Muscle of leg (tissue), 11 donors: ENCODE data around the gene TNFRSF21. TPM values are rescaled to one million over a fixed set of nuclear protein-coding genes. Genes with fewer than 3 reads are reported as not detected.
A peak's percentile ranks its signal among the peaks of the same experiment; 100 is the strongest.
"Not testable (repeated sequence)": the region's sequence is repeated elsewhere in the genome, so short reads cannot be mapped to it uniquely, and the experiment has no call there.

Source experiments
- DNase-seq: peaks from one replicate; pipeline ENCODE4 v3.0.0; 2013
- H3K27ac ChIP-seq: one replicate; pipeline ENCODE4 v1.5.1; 2013; ENCODE audit warnings: mild to moderate bottlenecking, low read length, control low read depth
- H3K27me3 ChIP-seq: one replicate; pipeline ENCODE4 v1.6.1; 2013; ENCODE audit warnings: low read length; ENCODE audit not compliant: control insufficient read depth, insufficient read depth
- H3K36me3 ChIP-seq: one replicate; pipeline ENCODE4 v1.6.1; 2013; ENCODE audit warnings: low read length; ENCODE audit not compliant: control insufficient read depth, insufficient read depth
- H3K4me1 ChIP-seq: one replicate; pipeline ENCODE4 v1.6.1; 2013; ENCODE audit warnings: low read length; ENCODE audit not compliant: control insufficient read depth, insufficient read depth
- H3K4me3 ChIP-seq: one replicate; pipeline ENCODE4 v1.5.1; 2013; ENCODE audit warnings: low read length, control low read depth
- H3K9me3 ChIP-seq: replicated peaks from 2 replicates; pipeline ENCODE4 v1.6.1; 2013; ENCODE audit warnings: low read depth, low read length; ENCODE audit not compliant: control insufficient read depth
- WGBS: methylation state at CpG from one replicate; pipeline ENCODE4 v1.1.5; 2013; ENCODE audit warnings: missing lambda C conversion rate; ENCODE audit not compliant: insufficient coverage; 5-methylcytosine and 5-hydroxymethylcytosine counted together
- polyA plus RNA-seq, 8 donors: library from polyadenylated mRNA; unstranded; fragments of 120-200 nt; gene quantifications; one replicate each; pipeline versions ENCODE4 v1.2.1 to v1.2.3, GENCODE V29; 2013; ENCODE audit warnings: inconsistent platforms in 1 of 8, low replicate concordance in 1 of 8; ENCODE audit not compliant: insufficient read length in 8 of 8, insufficient read depth in 1 of 8
- total RNA-seq: library from RNA; stranded (reverse); fragments of 120-200 nt; gene quantifications from one replicate; pipeline ENCODE4 v1.2.4, GENCODE V29; 2013

Gene TNFRSF21
- total and polyA plus RNA-seq, 9 donors: 10.2 to 27.9 (median 23.2) TPM

DNA sequence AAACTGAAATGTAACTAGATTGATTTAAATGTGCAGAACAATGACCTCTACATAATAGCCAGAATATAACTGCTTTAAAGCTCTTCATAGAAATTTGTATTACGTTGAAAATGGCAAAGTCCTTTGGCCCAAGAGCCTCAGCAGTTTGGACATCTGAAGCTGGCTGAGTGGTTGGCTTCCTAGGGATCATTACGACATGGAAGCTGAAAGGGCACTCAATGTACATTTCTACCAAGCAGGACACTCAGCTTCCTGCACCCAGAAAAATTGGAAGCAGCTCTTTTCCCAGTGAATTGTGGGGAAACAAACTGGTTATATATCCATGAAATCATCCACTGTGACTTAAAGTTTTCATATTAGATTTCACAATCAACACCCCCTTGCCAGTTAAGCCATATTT lies 40.2 kb upstream of the TNFRSF21 start:
- Histone ChIP-seq H3K4me1 (no peaks in the 10 kb centered on the region), H3K9me3 (no peaks in the 10 kb centered on the region), H3K27me3 (no peaks in the 10 kb centered on the region), H3K27ac (no peak overlapping the region), H3K4me3 (no peak overlapping the region), H3K36me3 (no peaks in the 10 kb centered on the region)
- no peak for DNase-seq
- WGBS: no CpG with 5 or more reads among the region's 2 CpGs

DNA sequence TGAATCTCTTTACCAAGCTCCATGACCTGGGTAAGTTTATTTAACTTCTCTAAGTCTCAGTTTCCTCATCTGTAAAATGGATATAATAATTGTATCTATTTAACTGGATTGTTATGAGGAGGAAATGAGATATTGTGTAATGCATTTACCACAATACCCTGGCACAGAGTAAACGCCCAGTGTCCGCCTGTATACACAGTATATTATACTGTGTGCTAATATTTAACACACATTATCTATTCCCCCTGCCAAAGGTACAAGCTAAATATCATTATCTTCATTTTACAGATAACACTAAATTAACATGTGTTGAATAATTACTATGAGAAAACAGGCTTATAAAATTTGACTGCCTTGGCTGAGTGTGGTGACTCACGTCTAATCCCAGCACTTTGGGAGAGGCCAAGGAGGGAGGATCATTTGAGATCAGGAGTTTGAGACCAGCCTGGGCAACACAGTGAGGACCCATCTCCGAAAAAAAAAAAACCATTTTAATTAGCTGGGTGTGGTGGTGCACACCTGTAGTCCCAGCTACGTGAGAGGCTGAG lies 38.7 kb upstream of the TNFRSF21 start:
- no peak overlapping the region for H3K4me3 ChIP-seq
- H3K9me3 ChIP-seq: no peaks in the 10 kb centered on the region
- H3K4me1 ChIP-seq: no peaks in the 10 kb centered on the region
- 67% methylated on average over 2 of the region's 5 CpGs for WGBS
- no peaks in the 10 kb centered on the region for H3K36me3 ChIP-seq
- H3K27me3 ChIP-seq: no peaks in the 10 kb centered on the region
- H3K27ac ChIP-seq: no peak overlapping the region
- DNase-seq: no peak

DNA sequence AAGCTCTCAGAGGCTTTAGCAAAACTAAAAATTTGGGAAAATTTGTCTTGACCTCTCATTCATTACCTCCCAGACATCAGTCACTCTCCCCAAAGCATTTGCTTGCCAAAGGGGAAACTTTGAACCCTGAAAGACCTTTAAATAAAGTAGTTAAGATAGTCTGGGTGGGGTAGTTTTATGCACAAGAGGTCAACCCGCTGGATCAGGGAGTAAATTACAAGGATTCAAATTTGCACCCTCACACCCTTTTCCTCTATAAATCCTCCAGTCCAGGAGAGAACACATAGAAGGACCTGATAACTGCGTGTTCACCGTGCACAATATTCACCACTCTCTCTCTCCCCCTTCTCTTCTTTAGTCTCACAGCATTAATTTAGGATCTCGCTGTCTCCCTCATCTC lies 36.1 kb upstream of the TNFRSF21 start:
- Histone ChIP-seq H3K27me3 (no peaks in the 10 kb centered on the region), H3K36me3 (no peaks in the 10 kb centered on the region), H3K4me3 (no peak overlapping the region), H3K27ac (no peak overlapping the region), H3K9me3 (no peaks in the 10 kb centered on the region), H3K4me1 (peaks cover 4% of the 10 kb centered on the region)
- 84% methylated on average over 3 of the region's 4 CpGs for WGBS
- no peak for DNase-seq

DNA sequence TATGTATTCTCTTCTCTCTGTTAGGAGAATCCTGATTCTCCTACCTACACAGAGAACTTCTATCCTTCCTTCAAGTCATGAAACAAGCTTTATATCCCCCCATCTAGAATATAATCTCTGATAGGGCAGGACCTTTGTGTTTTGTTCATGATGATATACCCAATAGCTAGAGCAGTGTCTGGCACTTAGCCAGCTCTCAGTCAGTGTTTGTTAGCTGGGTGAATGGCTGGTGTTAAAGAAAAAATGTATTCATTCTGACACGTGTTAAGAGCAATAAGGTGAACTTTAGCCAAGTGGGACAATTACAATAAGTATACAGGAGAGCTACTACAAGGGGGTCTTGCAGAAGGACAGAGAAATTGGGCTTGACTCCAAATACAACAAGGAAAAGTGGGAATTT lies 34.3 kb upstream of the TNFRSF21 start:
- Histone ChIP-seq H3K27me3 (no peaks in the 10 kb centered on the region), H3K9me3 (no peaks in the 10 kb centered on the region), H3K4me3 (no peak overlapping the region), H3K27ac (no peak overlapping the region), H3K4me1 (peaks cover 4% of the 10 kb centered on the region), H3K36me3 (no peaks in the 10 kb centered on the region)
- 40% methylated on average over 1 of the region's 1 CpG for WGBS
- DNase-seq: peak; percentile 8

DNA sequence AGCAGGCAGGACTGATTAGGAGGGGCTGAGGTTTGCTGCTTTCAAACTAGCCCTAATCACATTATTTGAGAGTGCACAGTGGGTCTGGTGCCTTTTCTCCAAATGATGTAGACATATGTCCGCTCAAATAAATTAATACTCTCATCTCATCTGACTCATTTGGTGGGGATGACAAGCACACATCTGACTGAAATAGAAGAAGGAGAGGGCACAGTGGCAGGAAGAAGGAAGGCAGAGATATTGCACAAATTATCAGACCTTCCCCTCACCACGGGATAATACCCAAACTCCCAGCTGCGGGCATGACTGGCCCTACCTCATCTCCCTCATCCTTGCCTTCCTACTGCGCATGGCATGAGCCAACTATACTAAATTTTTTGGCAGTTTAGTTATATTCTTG lies 33.9 kb upstream of the TNFRSF21 start:
- DNase-seq: no peak
- no peaks in the 10 kb centered on the region for H3K36me3 ChIP-seq
- WGBS: no CpG with 5 or more reads among the region's 4 CpGs
- no peak overlapping the region for H3K4me3 ChIP-seq
- H3K4me1 ChIP-seq: peaks cover 4% of the 10 kb centered on the region
- H3K27me3 ChIP-seq: no peaks in the 10 kb centered on the region
- no peaks in the 10 kb centered on the region for H3K9me3 ChIP-seq
- no peak overlapping the region for H3K27ac ChIP-seq

DNA sequence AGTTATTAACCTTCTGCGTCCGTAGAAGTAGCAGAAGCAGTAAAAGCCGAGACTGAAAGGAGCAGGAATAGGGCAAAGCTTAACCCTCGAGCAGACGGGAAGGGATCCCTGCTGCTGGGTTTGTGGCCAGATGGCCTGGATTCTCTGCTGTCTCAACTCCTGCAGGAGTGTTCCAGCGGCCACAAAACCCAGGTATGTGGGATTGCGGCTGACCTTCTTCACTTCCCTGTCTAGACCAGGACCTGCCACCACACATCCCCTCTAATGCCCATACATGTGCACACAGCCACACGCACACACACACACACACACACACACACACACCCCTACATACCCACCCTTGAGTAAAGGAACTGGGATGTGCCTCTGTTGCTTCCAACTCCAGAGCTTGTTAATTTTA lies 33.1 kb upstream of the TNFRSF21 start:
- no peaks in the 10 kb centered on the region for H3K9me3 ChIP-seq
- 37% methylated on average over 7 of the region's 8 CpGs for WGBS
- no peak overlapping the region for H3K27ac ChIP-seq
- H3K4me3 ChIP-seq: no peak overlapping the region
- no peak for DNase-seq
- peaks cover 4% of the 10 kb centered on the region for H3K4me1 ChIP-seq
- no peaks in the 10 kb centered on the region for H3K36me3 ChIP-seq
- no peaks in the 10 kb centered on the region for H3K27me3 ChIP-seq

DNA sequence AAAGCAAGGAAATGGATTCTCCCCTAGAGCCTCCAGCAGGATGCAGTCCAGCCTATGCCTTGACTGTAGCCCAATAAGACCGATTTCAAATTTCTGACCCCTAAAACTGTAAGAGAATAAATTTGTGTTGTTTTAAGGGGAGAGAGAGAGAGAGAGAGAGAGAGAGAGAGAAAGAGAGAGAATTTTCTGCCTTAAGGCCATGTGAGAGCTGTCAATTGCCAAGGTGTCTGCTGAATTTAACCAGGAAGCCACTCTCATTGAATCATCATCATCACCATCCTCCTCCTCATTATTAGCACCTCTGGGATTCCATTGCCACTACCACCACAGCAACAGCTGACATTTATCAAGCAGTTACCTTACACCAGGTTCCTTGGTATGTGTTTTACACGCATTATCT lies 27.8 kb upstream of the TNFRSF21 start:
- Histone ChIP-seq H3K9me3 (no peaks in the 10 kb centered on the region), H3K36me3 (no peaks in the 10 kb centered on the region), H3K27ac (no peak overlapping the region), H3K4me3 (no peak overlapping the region), H3K4me1 (peaks cover 2% of the 10 kb centered on the region), H3K27me3 (no peaks in the 10 kb centered on the region)
- no peak for DNase-seq
- WGBS: no CpG with 5 or more reads among the region's 2 CpGs

DNA sequence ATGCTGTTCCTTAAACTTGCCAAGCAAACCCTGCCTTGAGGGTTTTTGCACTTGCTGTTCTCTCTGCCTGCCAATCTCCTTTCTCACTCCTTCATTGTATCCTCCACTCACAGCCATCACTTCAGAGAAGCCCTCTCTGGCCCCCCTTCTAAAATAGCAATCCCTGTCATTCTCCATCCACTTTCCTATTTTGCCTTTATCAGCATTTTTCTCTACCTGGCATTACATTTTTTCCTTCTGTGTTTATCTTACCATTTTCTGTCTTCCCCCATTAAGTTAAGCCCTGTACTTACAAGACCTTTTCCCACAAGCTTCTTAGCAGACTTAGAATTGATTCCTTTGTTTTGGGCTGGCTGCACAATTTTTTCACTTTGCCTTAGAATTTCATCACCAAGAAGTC lies 26.6 kb upstream of the TNFRSF21 start:
- no peaks in the 10 kb centered on the region for H3K36me3 ChIP-seq
- H3K4me1 ChIP-seq: peaks cover 2% of the 10 kb centered on the region
- H3K9me3 ChIP-seq: no peaks in the 10 kb centered on the region
- H3K27me3 ChIP-seq: no peaks in the 10 kb centered on the region
- H3K4me3 ChIP-seq: no peak overlapping the region
- DNase-seq: no peak
- H3K27ac ChIP-seq: no peak overlapping the region

DNA sequence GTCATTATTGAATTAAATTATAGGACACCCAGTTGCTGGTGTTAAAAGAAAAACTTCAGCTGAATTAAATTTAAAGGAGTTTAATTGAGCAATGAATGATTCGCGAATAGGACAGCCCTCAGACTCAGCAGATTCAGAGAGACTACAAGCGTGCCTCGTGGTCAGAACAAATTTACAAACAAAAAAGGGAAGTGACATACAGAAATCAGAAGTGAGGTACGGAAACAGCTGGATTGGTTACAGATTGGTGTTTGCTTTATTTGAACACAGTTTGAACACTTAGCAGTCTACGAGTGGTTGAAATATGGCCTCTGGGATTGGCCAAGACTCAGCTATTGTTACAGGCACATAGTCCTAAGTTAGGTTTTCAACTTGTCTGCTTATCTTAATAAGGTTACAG lies 25.8 kb upstream of the TNFRSF21 start:
- Histone ChIP-seq H3K9me3 (no peaks in the 10 kb centered on the region), H3K36me3 (no peaks in the 10 kb centered on the region), H3K27ac (no peak overlapping the region), H3K27me3 (no peaks in the 10 kb centered on the region), H3K4me3 (no peak overlapping the region), H3K4me1 (peaks cover 2% of the 10 kb centered on the region)
- DNase-seq: peak; percentile 67
- 100% methylated on average over 2 of the region's 6 CpGs for WGBS

DNA sequence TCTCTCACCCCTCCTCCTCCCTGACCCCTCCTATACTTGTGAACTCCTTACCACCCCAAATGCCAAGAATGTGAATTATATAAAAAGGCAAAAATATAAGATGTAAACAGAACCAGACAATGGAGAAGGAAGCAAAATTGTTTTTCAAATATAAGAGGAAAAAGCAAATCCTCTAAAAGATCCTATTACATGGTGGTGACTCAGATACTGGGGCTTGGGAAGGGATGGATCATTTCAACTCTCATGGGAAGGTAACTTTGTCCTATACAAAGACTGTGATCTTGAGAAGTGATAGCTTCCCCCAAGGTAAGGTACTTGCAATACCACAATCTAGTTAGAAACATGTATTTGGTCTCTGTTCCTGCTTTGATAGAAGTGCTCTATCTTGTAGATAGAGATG lies 24.6 kb upstream of the TNFRSF21 start:
- no peaks in the 10 kb centered on the region for H3K36me3 ChIP-seq
- H3K4me3 ChIP-seq: no peak overlapping the region
- H3K27me3 ChIP-seq: no peaks in the 10 kb centered on the region
- no peaks in the 10 kb centered on the region for H3K9me3 ChIP-seq
- H3K4me1 ChIP-seq: peaks cover 2% of the 10 kb centered on the region
- H3K27ac ChIP-seq: no peak overlapping the region
- no peak for DNase-seq

DNA sequence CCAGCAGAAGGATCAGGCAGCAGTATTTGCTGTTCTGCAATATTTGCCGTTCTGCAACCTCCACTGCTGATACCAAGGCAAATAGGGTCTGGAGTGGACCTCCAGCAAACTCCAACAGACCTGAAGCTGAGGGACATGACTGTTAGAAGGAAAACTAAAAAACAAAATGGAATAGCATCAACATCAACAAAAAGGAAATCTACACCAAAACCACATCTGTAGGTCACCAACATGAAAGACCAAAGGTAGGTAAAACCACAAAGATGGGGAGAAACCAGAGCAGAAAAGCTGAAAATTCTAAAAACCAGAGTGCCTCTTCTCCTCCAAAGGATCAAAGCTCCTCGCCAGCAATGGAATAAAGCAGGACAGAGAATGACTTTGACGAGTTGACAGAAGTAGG lies 18.9 kb upstream of the TNFRSF21 start:
- H3K27ac ChIP-seq, DNase-seq, H3K36me3 ChIP-seq, H3K27me3 ChIP-seq, H3K4me3 ChIP-seq, H3K4me1 ChIP-seq, H3K9me3 ChIP-seq: not testable (repeated sequence)
- 100% methylated on average over 1 of the region's 3 CpGs for WGBS
